Neural cell (in vitro differentiated cells): ENCODE results near the gene KCTD10. TPM values are rescaled to one million over a fixed set of nuclear protein-coding genes. Genes with fewer than 3 reads are reported as not detected.

ENCODE experiments used
- H2AFZ ChIP-seq: fragments of 200-600, 300-800 bp; sonication (generic), shearing (Covaris generic); 2 replicates; pipeline ENCODE4 v1.6.0; 2014; ENCODE audit warnings: low read depth, mild to moderate bottlenecking, antibody characterized with exemption, low read length, moderate library complexity
- H3F3A ChIP-seq: fragments of 200-600 bp; shearing (Covaris generic); 2 replicates; pipeline ENCODE4 v1.6.1; 2016; ENCODE audit warnings: mild to moderate bottlenecking, moderate library complexity, mixed read lengths, antibody characterized with exemption, low read length; ENCODE audit not compliant: insufficient read depth, poor library complexity, severe bottlenecking
- H3K27ac ChIP-seq: fragments of 200-600, 300-800 bp; sonication (generic), shearing (Covaris generic); 2 replicates; pipeline ENCODE4 v1.5.1; 2014; ENCODE audit warnings: mild to moderate bottlenecking, low read length, moderate library complexity
- H3K27me3 ChIP-seq: fragments of 300-800, 200-600 bp; sonication (generic), shearing (Covaris generic); 2 replicates; pipeline ENCODE4 v1.6.0; 2014; ENCODE audit warnings: mild to moderate bottlenecking, low read depth, low read length, moderate library complexity; ENCODE audit not compliant: insufficient read depth
- H3K36me3 ChIP-seq: fragments of 300-800, 200-600 bp; sonication (generic), shearing (Covaris generic); 2 replicates; pipeline ENCODE4 v1.5.1; 2014; ENCODE audit warnings: mild to moderate bottlenecking, antibody characterized with exemption, low read length, moderate library complexity; ENCODE audit not compliant: insufficient read depth
- H3K4me2 ChIP-seq: fragments of 300-800, 200-600 bp; sonication (generic), shearing (Covaris generic); 2 replicates; pipeline ENCODE4 v1.6.0; 2014; ENCODE audit warnings: mild to moderate bottlenecking, low read length
- H3K4me3 ChIP-seq: fragments of 300-800, 200-600 bp; sonication (generic), shearing (Covaris generic); 2 replicates; pipeline ENCODE4 v1.5.1; 2014; ENCODE audit warnings: mild to moderate bottlenecking, low read length, moderate library complexity
- H3K79me2 ChIP-seq: fragments of 200-600 bp; shearing (Covaris generic); replicated peaks from 2 replicates; pipeline ENCODE4 v1.6.0; 2014; ENCODE audit warnings: mild to moderate bottlenecking, low read length, moderate library complexity; ENCODE audit not compliant: insufficient read depth
- H3K9ac ChIP-seq: fragments of 300-800, 200-600 bp; sonication (generic), shearing (Covaris generic); 2 replicates; pipeline ENCODE4 v1.6.1; 2016; ENCODE audit warnings: mild to moderate bottlenecking, low read length, mixed read lengths
- H3K9me2 ChIP-seq: fragments of 200-600 bp; shearing (Covaris generic); 2 replicates; pipeline ENCODE4 v1.6.1; 2016; ENCODE audit warnings: mild to moderate bottlenecking, low read length, mixed read lengths; ENCODE audit not compliant: insufficient read depth
- H3K9me3 ChIP-seq: fragments of 200-600, 300-800 bp; sonication (generic), shearing (Covaris generic); 2 replicates; pipeline ENCODE4 v1.6.1; 2016; ENCODE audit warnings: mild to moderate bottlenecking, mixed run types, low read length, moderate library complexity, mixed read lengths
- H4K20me1 ChIP-seq: fragments of 200-600 bp; shearing (Covaris generic); 2 replicates; pipeline ENCODE4 v1.6.1; 2016; ENCODE audit warnings: mild to moderate bottlenecking, mixed run types; ENCODE audit not compliant: insufficient read depth
- EP300 ChIP-seq: fragments of 450-650 bp; conservative IDR thresholded peaks from 2 replicates; pipeline ENCODE4 v1.6.1; 2014; ENCODE audit warnings: antibody characterized with exemption, mild to moderate bottlenecking, moderate library complexity; ENCODE audit not compliant: poor library complexity, severe bottlenecking
- EZH2 ChIP-seq: fragments of 200-600, 300-800 bp; shearing (Covaris generic), sonication (generic); IDR thresholded peaks from 2 replicates; pipeline ENCODE4 v1.6.1; 2014; ENCODE audit warnings: antibody characterized with exemption, low read length, borderline replicate concordance, mild to moderate bottlenecking; ENCODE audit not compliant: insufficient read depth, poor library complexity, severe bottlenecking
- MXI1 ChIP-seq: fragments of 450-650 bp; conservative IDR thresholded peaks from 2 replicates; pipeline ENCODE4 v1.6.1; 2014; ENCODE audit warnings: antibody characterized with exemption, mild to moderate bottlenecking; ENCODE audit not compliant: poor library complexity, severe bottlenecking
- POLR2AphosphoS5 ChIP-seq: IDR thresholded peaks from 2 replicates; pipeline ENCODE4 v1.6.1; 2012
- RAD21 ChIP-seq: fragments of 450-650 bp; conservative IDR thresholded peaks from 2 replicates; pipeline ENCODE4 v1.6.1; 2014; ENCODE audit warnings: antibody characterized with exemption, mild to moderate bottlenecking, moderate library complexity
- SMC3 ChIP-seq: fragments of 450-650 bp; conservative IDR thresholded peaks from 2 replicates; pipeline ENCODE4 v1.6.1; 2014; ENCODE audit warnings: antibody characterized with exemption, mild to moderate bottlenecking, moderate library complexity; ENCODE audit not compliant: poor library complexity
- TAF1 ChIP-seq: IDR thresholded peaks from 2 replicates; pipeline ENCODE4 v1.6.1; 2012; ENCODE audit warnings: low read depth
- polyA plus RNA-seq: library from polyadenylated mRNA; depleted of rRNA; stranded (reverse); fragments of >200 nt; gene quantifications from 2 replicates; pipeline ENCODE4 v1.2.3, GENCODE V29; 2014
- TF ChIP-seq, protein P1 (sequence below): IDR thresholded peaks from 2 replicates; pipeline ENCODE4 v1.6.1; 2012; ENCODE audit warnings: borderline replicate concordance
- TF ChIP-seq, protein P2 (sequence below): fragments of 450-650 bp; IDR thresholded peaks from 2 replicates; pipeline ENCODE4 v1.5.1; 2014; ENCODE audit warnings: antibody characterized with exemption, mild to moderate bottlenecking, moderate library complexity; ENCODE audit not compliant: poor library complexity, severe bottlenecking

KCTD10 gene
- polyA plus RNA-seq, 1 donor from 2014 or later: 69.4 TPM

DNA sequence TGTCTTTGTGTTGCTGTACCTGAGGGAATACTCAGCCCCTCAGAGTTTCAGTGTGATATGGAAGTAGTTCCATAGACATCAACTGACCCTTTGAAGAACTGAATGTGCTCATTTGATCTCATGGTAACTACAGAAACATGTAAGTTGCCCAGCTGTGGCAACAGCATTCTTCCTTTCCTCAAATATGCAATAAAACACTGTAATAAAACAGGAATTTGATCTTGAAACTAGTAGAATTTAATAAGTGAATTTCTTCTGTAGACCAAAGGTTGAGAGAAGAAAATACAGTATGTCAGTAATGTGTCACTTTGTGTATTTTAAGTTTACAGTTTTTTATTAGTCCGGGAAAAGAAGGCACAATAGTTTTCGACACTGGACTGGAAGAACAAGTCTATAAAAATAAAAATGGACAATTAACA, 31.9 kb downstream of the KCTD10 start:
- H4K20me1 ChIP-seq: no peaks in the 10 kb centered on the region
- H3K9ac ChIP-seq: no peak overlapping the region
- peaks cover 4% of the 10 kb centered on the region for H3F3A ChIP-seq
- no peaks in the 10 kb centered on the region for H3K9me3 ChIP-seq
- no peaks in the 10 kb centered on the region for H3K9me2 ChIP-seq
- H3K4me3 ChIP-seq: no peak overlapping the region
- no peak for TF ChIP-seq POLR2AphosphoS5
- H3K36me3 ChIP-seq: no peaks in the 10 kb centered on the region
- no peak overlapping the region for H3K4me2 ChIP-seq
- H3K27ac ChIP-seq: no peak overlapping the region
- H3K27me3 ChIP-seq: no peaks in the 10 kb centered on the region
- no peak overlapping the region for H2AFZ ChIP-seq
- no peaks in the 10 kb centered on the region for H3K79me2 ChIP-seq

DNA sequence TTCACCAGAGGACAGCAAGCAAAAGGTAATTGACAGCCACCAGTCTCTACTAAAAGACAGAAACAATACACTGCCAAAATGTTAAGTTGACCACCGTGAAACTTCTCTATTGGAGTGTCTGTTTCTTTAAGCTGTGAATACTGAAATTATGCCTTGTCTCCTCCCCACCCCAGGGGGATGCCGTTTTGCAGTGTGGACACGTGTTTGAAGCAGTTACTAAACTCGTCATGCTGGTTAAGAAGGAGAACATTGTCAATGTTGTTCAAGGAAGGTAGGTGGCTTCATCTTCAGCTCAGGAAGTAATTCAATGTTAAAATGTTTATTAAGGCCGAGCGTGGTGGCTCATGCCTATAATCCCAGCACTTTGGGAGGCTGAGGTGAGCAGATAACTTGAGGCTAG, 32.8 kb downstream of the KCTD10 start:
- no peaks in the 10 kb centered on the region for H4K20me1 ChIP-seq

DNA sequence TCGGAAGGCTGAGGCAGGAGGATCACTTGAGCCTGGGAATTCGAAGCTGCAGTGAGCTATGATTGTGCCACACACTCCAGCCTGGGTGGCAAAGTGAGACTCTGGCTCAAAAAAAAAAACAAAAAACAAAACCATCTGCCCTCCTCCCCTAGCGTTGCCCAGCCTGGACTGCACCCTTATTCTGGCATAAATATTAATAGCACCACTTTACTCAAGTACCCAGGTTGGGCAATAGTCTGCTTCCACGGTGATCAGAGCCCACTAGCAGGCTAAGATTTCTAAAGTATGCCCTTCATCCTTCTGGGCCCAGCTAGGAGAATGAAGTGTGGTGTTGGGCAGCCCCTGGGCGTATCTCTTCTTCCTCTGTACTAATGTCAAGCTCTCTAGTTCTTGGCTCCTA, 33.3 kb downstream of the KCTD10 start:
- Histone ChIP-seq H3K27ac (no peak overlapping the region), H3K4me2 (no peak overlapping the region), H3K9me3 (no peaks in the 10 kb centered on the region), H4K20me1 (no peaks in the 10 kb centered on the region), H3K9me2 (no peaks in the 10 kb centered on the region), H3K27me3 (no peaks in the 10 kb centered on the region), H3F3A (peaks cover 7% of the 10 kb centered on the region), H3K79me2 (no peaks in the 10 kb centered on the region), H2AFZ (no peak overlapping the region), H3K36me3 (no peaks in the 10 kb centered on the region), H3K4me3 (no peak overlapping the region), H3K9ac (no peak overlapping the region)
- TF ChIP-seq, protein P1, sequence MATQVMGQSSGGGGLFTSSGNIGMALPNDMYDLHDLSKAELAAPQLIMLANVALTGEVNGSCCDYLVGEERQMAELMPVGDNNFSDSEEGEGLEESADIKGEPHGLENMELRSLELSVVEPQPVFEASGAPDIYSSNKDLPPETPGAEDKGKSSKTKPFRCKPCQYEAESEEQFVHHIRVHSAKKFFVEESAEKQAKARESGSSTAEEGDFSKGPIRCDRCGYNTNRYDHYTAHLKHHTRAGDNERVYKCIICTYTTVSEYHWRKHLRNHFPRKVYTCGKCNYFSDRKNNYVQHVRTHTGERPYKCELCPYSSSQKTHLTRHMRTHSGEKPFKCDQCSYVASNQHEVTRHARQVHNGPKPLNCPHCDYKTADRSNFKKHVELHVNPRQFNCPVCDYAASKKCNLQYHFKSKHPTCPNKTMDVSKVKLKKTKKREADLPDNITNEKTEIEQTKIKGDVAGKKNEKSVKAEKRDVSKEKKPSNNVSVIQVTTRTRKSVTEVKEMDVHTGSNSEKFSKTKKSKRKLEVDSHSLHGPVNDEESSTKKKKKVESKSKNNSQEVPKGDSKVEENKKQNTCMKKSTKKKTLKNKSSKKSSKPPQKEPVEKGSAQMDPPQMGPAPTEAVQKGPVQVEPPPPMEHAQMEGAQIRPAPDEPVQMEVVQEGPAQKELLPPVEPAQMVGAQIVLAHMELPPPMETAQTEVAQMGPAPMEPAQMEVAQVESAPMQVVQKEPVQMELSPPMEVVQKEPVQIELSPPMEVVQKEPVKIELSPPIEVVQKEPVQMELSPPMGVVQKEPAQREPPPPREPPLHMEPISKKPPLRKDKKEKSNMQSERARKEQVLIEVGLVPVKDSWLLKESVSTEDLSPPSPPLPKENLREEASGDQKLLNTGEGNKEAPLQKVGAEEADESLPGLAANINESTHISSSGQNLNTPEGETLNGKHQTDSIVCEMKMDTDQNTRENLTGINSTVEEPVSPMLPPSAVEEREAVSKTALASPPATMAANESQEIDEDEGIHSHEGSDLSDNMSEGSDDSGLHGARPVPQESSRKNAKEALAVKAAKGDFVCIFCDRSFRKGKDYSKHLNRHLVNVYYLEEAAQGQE: no peak
- no peak for TF ChIP-seq EP300
- TF ChIP-seq TAF1: no peak

More for the DNA sequence above, 32.8 kb downstream of the KCTD10 start:
- Histone ChIP-seq H3K9me2 (no peaks in the 10 kb centered on the region), H3K27me3 (no peaks in the 10 kb centered on the region), H3K9ac (no peak overlapping the region), H2AFZ (no peak overlapping the region), H3K9me3 (no peaks in the 10 kb centered on the region), H3K4me2 (no peak overlapping the region), H3F3A (peaks cover 7% of the 10 kb centered on the region), H3K36me3 (no peaks in the 10 kb centered on the region), H3K4me3 (no peak overlapping the region), H3K27ac (no peak overlapping the region), H3K79me2 (no peaks in the 10 kb centered on the region)
- TF ChIP-seq SMC3 (no peak), RAD21 (no peak), EP300 (no peak), POLR2AphosphoS5 (no peak), TAF1 (no peak), MXI1 (no peak), EZH2 (no peak)
- TF ChIP-seq, protein P1: no peak
- TF ChIP-seq, protein P2, sequence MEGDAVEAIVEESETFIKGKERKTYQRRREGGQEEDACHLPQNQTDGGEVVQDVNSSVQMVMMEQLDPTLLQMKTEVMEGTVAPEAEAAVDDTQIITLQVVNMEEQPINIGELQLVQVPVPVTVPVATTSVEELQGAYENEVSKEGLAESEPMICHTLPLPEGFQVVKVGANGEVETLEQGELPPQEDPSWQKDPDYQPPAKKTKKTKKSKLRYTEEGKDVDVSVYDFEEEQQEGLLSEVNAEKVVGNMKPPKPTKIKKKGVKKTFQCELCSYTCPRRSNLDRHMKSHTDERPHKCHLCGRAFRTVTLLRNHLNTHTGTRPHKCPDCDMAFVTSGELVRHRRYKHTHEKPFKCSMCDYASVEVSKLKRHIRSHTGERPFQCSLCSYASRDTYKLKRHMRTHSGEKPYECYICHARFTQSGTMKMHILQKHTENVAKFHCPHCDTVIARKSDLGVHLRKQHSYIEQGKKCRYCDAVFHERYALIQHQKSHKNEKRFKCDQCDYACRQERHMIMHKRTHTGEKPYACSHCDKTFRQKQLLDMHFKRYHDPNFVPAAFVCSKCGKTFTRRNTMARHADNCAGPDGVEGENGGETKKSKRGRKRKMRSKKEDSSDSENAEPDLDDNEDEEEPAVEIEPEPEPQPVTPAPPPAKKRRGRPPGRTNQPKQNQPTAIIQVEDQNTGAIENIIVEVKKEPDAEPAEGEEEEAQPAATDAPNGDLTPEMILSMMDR: no peak
